Astrocyte (in vitro differentiated cells and primary cell): ENCODE measurements around the gene CA5B. TPM values are rescaled to one million over a fixed set of nuclear protein-coding genes. Genes with fewer than 3 reads are reported as not detected.

Source experiments
- DNase-seq: peaks from one replicate; pipeline ENCODE4 v3.0.0-alpha.2; 2010; ENCODE audit warnings: low read depth
- FAIRE-seq: peaks from 2 replicates; lab custom pipeline; 2011; peaks lifted over from hg19 to GRCh38; lab: Jason Lieb, UNC
- H2AFZ ChIP-seq: 2 replicates; pipeline ENCODE4 v1.6.0; 2012; ENCODE audit warnings: low read depth, low read length, inconsistent platforms
- H3K27ac ChIP-seq: 2 replicates; pipeline ENCODE4 v1.5.1; 2011; ENCODE audit warnings: low read depth, low read length, inconsistent platforms
- H3K27me3 ChIP-seq: 2 replicates; pipeline ENCODE4 v1.6.0; 2011; ENCODE audit warnings: low read length, inconsistent platforms; ENCODE audit not compliant: insufficient read depth
- H3K36me3 ChIP-seq: 2 replicates; pipeline ENCODE4 v1.5.1; 2011; ENCODE audit warnings: low read length, inconsistent platforms; ENCODE audit not compliant: insufficient read depth
- H3K4me1 ChIP-seq: 2 replicates; pipeline ENCODE4 v1.5.1; 2011; ENCODE audit warnings: low read length, inconsistent platforms; ENCODE audit not compliant: insufficient read depth
- H3K4me2 ChIP-seq: 2 replicates; pipeline ENCODE4 v1.6.0; 2012; ENCODE audit warnings: low read length, inconsistent platforms
- H3K4me3 ChIP-seq: 2 replicates; pipeline ENCODE4 v1.5.1; 2011; ENCODE audit warnings: low read depth, mild to moderate bottlenecking, low read length, inconsistent platforms; ENCODE audit not compliant: insufficient read depth
- H3K79me2 ChIP-seq: 2 replicates; pipeline ENCODE4 v1.6.0; 2012; ENCODE audit warnings: mild to moderate bottlenecking, low read length, inconsistent platforms; ENCODE audit not compliant: insufficient read depth
- H3K9ac ChIP-seq: 2 replicates; pipeline ENCODE4 v1.6.0; 2012; ENCODE audit warnings: mild to moderate bottlenecking, low read length, inconsistent platforms
- H3K9me3 ChIP-seq: 2 replicates; pipeline ENCODE4 v1.5.1; 2012; ENCODE audit warnings: low read depth, mild to moderate bottlenecking, low read length, inconsistent platforms; ENCODE audit not compliant: insufficient read depth
- H4K20me1 ChIP-seq: 2 replicates; pipeline ENCODE4 v1.6.0; 2012; ENCODE audit warnings: low read length, inconsistent platforms; ENCODE audit not compliant: insufficient read depth
- H3K27ac Mint-ChIP-seq: one replicate; pipeline ENCODE4 v1.8.0; 2021; ENCODE audit warnings: mild to moderate bottlenecking, mixed read lengths; ENCODE audit not compliant: unreplicated experiment
- H3K27me3 Mint-ChIP-seq: one replicate; pipeline ENCODE4 v1.8.0; 2021; ENCODE audit warnings: low read depth, mixed read lengths; ENCODE audit not compliant: unreplicated experiment
- H3K36me3 Mint-ChIP-seq: one replicate; pipeline ENCODE4 v1.8.0; 2021; ENCODE audit warnings: low read depth, mixed read lengths; ENCODE audit not compliant: unreplicated experiment
- H3K4me1 Mint-ChIP-seq: one replicate; pipeline ENCODE4 v1.8.0; 2021; ENCODE audit warnings: low read depth, mixed read lengths; ENCODE audit not compliant: unreplicated experiment
- H3K4me3 Mint-ChIP-seq: one replicate; pipeline ENCODE4 v1.8.0; 2021; ENCODE audit warnings: mild to moderate bottlenecking, moderate library complexity, mixed read lengths; ENCODE audit not compliant: unreplicated experiment
- H3K9me3 Mint-ChIP-seq: one replicate; pipeline ENCODE4 v1.8.0; 2021; ENCODE audit warnings: mild to moderate bottlenecking, mixed read lengths; ENCODE audit not compliant: unreplicated experiment
- CTCF ChIP-seq: IDR thresholded peaks from 2 replicates; pipeline ENCODE4 v1.5.1; 2011; ENCODE audit warnings: low read depth, mild to moderate bottlenecking, inconsistent platforms, low read length, moderate library complexity; ENCODE audit not compliant: insufficient read depth
- EZH2 ChIP-seq: IDR thresholded peaks from 2 replicates; pipeline ENCODE4 v1.6.1; 2012; ENCODE audit warnings: mild to moderate bottlenecking, low read length, inconsistent platforms; ENCODE audit not compliant: insufficient read depth
- total RNA-seq: library from RNA; stranded (reverse); gene quantifications from 2 replicates; pipeline ENCODE4 v1.2.1, GENCODE V29; 2021

CA5B gene
- total RNA-seq, 1 donor from 2014 or later, result 6.4 TPM

- no peak for DNase-seq
- no peaks in the 10 kb centered on the region for H3K9me3 Mint-ChIP-seq
- Histone ChIP-seq H3K9ac (no peak overlapping the region), H3K9me3 (no peaks in the 10 kb centered on the region), H4K20me1 (no peaks in the 10 kb centered on the region), H3K4me3 (no peak overlapping the region), H2AFZ (no peak overlapping the region), H3K36me3 (no peaks in the 10 kb centered on the region), H3K4me2 (no peak overlapping the region), H3K79me2 (no peaks in the 10 kb centered on the region), H3K27me3 (no peaks in the 10 kb centered on the region), H3K27ac (no peak overlapping the region), H3K4me1 (peaks cover 3% of the 10 kb centered on the region)
- no peak for TF ChIP-seq EZH2
- no peak for TF ChIP-seq CTCF
- H3K4me3 Mint-ChIP-seq, result no peak overlapping the region
- no peak overlapping the region for H3K27ac Mint-ChIP-seq
- H3K36me3 Mint-ChIP-seq, result no peaks in the 10 kb centered on the region
- peak; percentile 58 for FAIRE-seq
- no peaks in the 10 kb centered on the region for H3K27me3 Mint-ChIP-seq
- H3K4me1 Mint-ChIP-seq, result peaks cover 1% of the 10 kb centered on the region
These were observed 9.6 kb downstream of the CA5B start for GRCh38 chrX:15747626-15748173.

- Histone ChIP-seq H3K27ac (no peak overlapping the region), H3K9me3 (no peaks in the 10 kb centered on the region), H3K9ac (no peak overlapping the region), H3K4me2 (no peak overlapping the region), H3K27me3 (no peaks in the 10 kb centered on the region), H3K4me1 (peaks cover 3% of the 10 kb centered on the region), H3K36me3 (no peaks in the 10 kb centered on the region), H2AFZ (no peak overlapping the region), H3K4me3 (no peak overlapping the region), H4K20me1 (no peaks in the 10 kb centered on the region), H3K79me2 (no peaks in the 10 kb centered on the region)
- TF ChIP-seq CTCF (no peak), EZH2 (no peak)
- peaks cover 1% of the 10 kb centered on the region for H3K4me1 Mint-ChIP-seq
- H3K27me3 Mint-ChIP-seq, result no peaks in the 10 kb centered on the region
- DNase-seq, result no peak
- no peaks in the 10 kb centered on the region for H3K36me3 Mint-ChIP-seq
- FAIRE-seq, result no peak
- H3K27ac Mint-ChIP-seq, result no peak overlapping the region
- H3K9me3 Mint-ChIP-seq, result no peaks in the 10 kb centered on the region
- no peak overlapping the region for H3K4me3 Mint-ChIP-seq
These were observed 10.8 kb downstream of the CA5B start for GRCh38 chrX:15748841-15749240.
